GM12878 (cell line): Measurements from ENCODE around the gene VANGL2. TPM values are rescaled to one million over a fixed set of nuclear protein-coding genes. Genes with fewer than 3 reads are reported as not detected.
A peak's percentile ranks its signal among the peaks of the same experiment; 100 is the strongest.

Source experiments
- ATAC-seq: fragments of 200-7000 bp; cut with Tn5 transposase; 3 replicates; pipeline ENCODE4 v1.9.1; 2020; ENCODE audit warnings: mild to moderate bottlenecking, moderate library complexity
- BruUV-seq: library from RNA; stranded (reverse); fragments of 400-500 nt; replicated peaks from 2 replicates; lab custom pipeline; 2021; lab: Mats Ljungman, UMichigan
- CTCF ChIA-PET: fragments of 300-600 bp; sonication (Branson Sonifier 250); formaldehyde crosslinking; extraction: SDS; loops from one replicate; lab custom pipeline; 2021; ENCODE audit warnings: inconsistent platforms; lab: Yijun Ruan, JAX
- POLR2A ChIA-PET: fragments of 350-600 bp; formaldehyde crosslinking; extraction: SDS; loops from one replicate; lab custom pipeline; 2021; ENCODE audit warnings: inconsistent platforms; lab: Charles Lee
- RAD21 ChIA-PET: fragments of 300-600 bp; sonication (Branson Sonifier 250); formaldehyde crosslinking; loops from one replicate; lab custom pipeline; 2023; ENCODE audit warnings: antibody characterized with exemption; ENCODE audit not compliant: unreplicated experiment; lab: Charles Lee
- SMC1A ChIA-PET: fragments of 300-600 bp; sonication (Branson Sonifier 250); formaldehyde crosslinking; loops from one replicate; lab custom pipeline; 2023; ENCODE audit not compliant: unreplicated experiment, uncharacterized antibody; lab: Charles Lee
- DNase-seq: peaks from one replicate; pipeline ENCODE4 v3.0.0-alpha.2; 2011; ENCODE audit warnings: low read depth, low spot score
- FAIRE-seq: peaks from 3 replicates; lab custom pipeline; 2011; peaks lifted over from hg19 to GRCh38; lab: Jason Lieb, UNC
- H2AFZ ChIP-seq: 2 replicates; pipeline ENCODE4 v1.6.0; 2011; ENCODE audit warnings: low read depth, low read length, control low read depth; ENCODE audit not compliant: control insufficient read depth
- H3K27ac ChIP-seq: 2 replicates; pipeline ENCODE4 v1.5.1; 2011; ENCODE audit warnings: control low read depth; ENCODE audit not compliant: control insufficient read depth, insufficient read depth
- H3K27me3 ChIP-seq, 2 experiments: replicated peaks in 1 of 2; 2 replicates each; pipeline versions ENCODE4 v1.6.0 to v1.6.1; 2011; ENCODE audit warnings: low read length in 1 of 2; ENCODE audit not compliant: control insufficient read depth in 2 of 2, insufficient read depth in 2 of 2
- H3K36me3 ChIP-seq, 2 experiments: 2 replicates each; pipeline ENCODE4 v1.5.1; 2011; ENCODE audit warnings: low read length in 1 of 2; ENCODE audit not compliant: control insufficient read depth in 2 of 2, insufficient read depth in 2 of 2
- H3K4me1 ChIP-seq: 2 replicates; pipeline ENCODE4 v1.6.1; 2011; ENCODE audit warnings: mild to moderate bottlenecking, low read length, moderate library complexity, mixed read lengths; ENCODE audit not compliant: control insufficient read depth, insufficient read depth
- H3K4me2 ChIP-seq: 2 replicates; pipeline ENCODE4 v1.6.0; 2011; ENCODE audit warnings: control low read depth; ENCODE audit not compliant: control insufficient read depth, insufficient read depth
- H3K4me3 ChIP-seq: fragments of 200-600 bp; sonication (generic); 2 replicates; pipeline ENCODE4 v1.5.1; 2016
- H3K79me2 ChIP-seq: 2 replicates; pipeline ENCODE4 v1.6.0; 2011; ENCODE audit warnings: low read length; ENCODE audit not compliant: control insufficient read depth, insufficient read depth
- H3K9ac ChIP-seq: 2 replicates; pipeline ENCODE4 v1.8.0; 2011; ENCODE audit warnings: low read length, control low read depth, mixed read lengths; ENCODE audit not compliant: control insufficient read depth, insufficient read depth
- H3K9me3 ChIP-seq: replicated peaks from 3 replicates; pipeline ENCODE4 v1.5.1; 2011; ENCODE audit warnings: mild to moderate bottlenecking, low read length; ENCODE audit not compliant: control insufficient read depth, insufficient read depth
- H4K20me1 ChIP-seq: 2 replicates; pipeline ENCODE4 v1.6.0; 2011; ENCODE audit not compliant: control insufficient read depth, insufficient read depth
- EED ChIP-seq: sonication (generic); IDR thresholded peaks from 2 replicates; pipeline ENCODE4 v1.6.1; 2016; ENCODE audit warnings: antibody characterized with exemption, low read depth
- EGR1 ChIP-seq, 2 experiments: IDR thresholded peaks; 1 replicate in 1 of 2; 2 replicates in 1 of 2; pipeline ENCODE4 v1.6.1; 2011 to 2012; ENCODE audit warnings: low read depth in 2 of 2, low read length in 2 of 2, borderline replicate concordance in 1 of 2, mild to moderate bottlenecking in 1 of 2, moderate library complexity in 1 of 2
- ETV6 ChIP-seq, 2 experiments: fragments of 450-650 bp in 1 of 2; IDR thresholded peaks in 1 of 2; conservative IDR thresholded peaks in 1 of 2; 2 replicates each; pipeline ENCODE4 v1.6.1; 2014; ENCODE audit warnings: antibody characterized with exemption in 1 of 2, borderline replicate concordance in 1 of 2, low read depth in 1 of 2, mild to moderate bottlenecking in 1 of 2, moderate library complexity in 1 of 2
- RAD21 ChIP-seq: IDR thresholded peaks from 2 replicates; pipeline ENCODE4 v1.6.1; 2011; ENCODE audit warnings: mild to moderate bottlenecking, low read depth, low read length, moderate library complexity; ENCODE audit not compliant: insufficient read depth
- RUNX3 ChIP-seq: IDR thresholded peaks from 2 replicates; pipeline ENCODE4 v1.6.1; 2012; ENCODE audit warnings: low read length, inconsistent platforms
- SPI1 ChIP-seq: IDR thresholded peaks from 2 replicates; pipeline ENCODE4 v1.6.1; 2011; ENCODE audit warnings: low read depth, mild to moderate bottlenecking, low read length, moderate library complexity, borderline replicate concordance; ENCODE audit not compliant: insufficient read depth
- TCF12 ChIP-seq: IDR thresholded peaks from 2 replicates; pipeline ENCODE4 v1.6.1; 2011; ENCODE audit warnings: low read depth, mild to moderate bottlenecking, low read length
- WGBS: methylation state at CpG from one replicate; pipeline ENCODE4 v1.1.6; 2016; ENCODE audit warnings: low lambda C conversion rate; ENCODE audit not compliant: insufficient replicate concordance, insufficient coverage; ENCODE audit errors: missing lambda C conversion rate; 5-methylcytosine and 5-hydroxymethylcytosine counted together
- in situ Hi-C: fragments of 300-500 bp; cut with MboI; formaldehyde crosslinking; loops from 9 replicates; pipeline ENCODE4 v1.14.3; 2018; ENCODE audit warnings: mixed read lengths
- intact Hi-C: fragments of 100-400 bp; cut with micrococcal nuclease; formaldehyde crosslinking; loops from one replicate; pipeline ENCODE4 v1.14.2; 2022; ENCODE audit not compliant: unreplicated experiment
- polyA plus RNA-seq, 11 experiments: library from polyadenylated mRNA; depleted of rRNA in 4 of 11; unstranded in 6 of 11; stranded (reverse) in 5 of 11; fragments of >200 nt; fragmentation: Nextera tagmentation in 4 of 11; fragmentation: Illumina TruSeq in 1 of 11; extraction: Ambion mirVana in 4 of 11; extraction: Trizol in 1 of 11; gene quantifications; 1 replicate in 1 of 11; 2 replicates in 10 of 11; pipeline versions ENCODE4 v1.2.1 to v1.2.3, GENCODE V29; 2011 to 2016; ENCODE audit warnings: inconsistent platforms in 2 of 11, missing spikeins in 2 of 11, low read depth in 1 of 11
- total RNA-seq, 4 experiments: library from RNA; depleted of rRNA in 3 of 4; stranded (reverse); fragments of >200 nt in 3 of 4; fragmentation: Illumina TruSeq in 1 of 4; extraction: Trizol in 1 of 4; gene quantifications; 2 replicates each; pipeline versions ENCODE4 v1.2.1 to v1.2.3, GENCODE V29; 2013 to 2021
- TF ChIP-seq, protein P1 (sequence below): fragments of 450-650 bp; conservative IDR thresholded peaks from 2 replicates; pipeline ENCODE4 v1.6.1; 2017; ENCODE audit warnings: mild to moderate bottlenecking, moderate library complexity
- TF ChIP-seq, protein P2 (sequence below): fragments of 450-650 bp; IDR thresholded peaks from 2 replicates; pipeline ENCODE4 v1.6.1; 2017; ENCODE audit warnings: antibody characterized with exemption, mild to moderate bottlenecking, moderate library complexity

Gene VANGL2
- total and polyA plus RNA-seq, 10 of the 15 experiments (the other 5 are each of a cell fraction or from before 2014, with no cell fraction given) = 0.10 to 5.0 (median 0.27) TPM

DNA sequence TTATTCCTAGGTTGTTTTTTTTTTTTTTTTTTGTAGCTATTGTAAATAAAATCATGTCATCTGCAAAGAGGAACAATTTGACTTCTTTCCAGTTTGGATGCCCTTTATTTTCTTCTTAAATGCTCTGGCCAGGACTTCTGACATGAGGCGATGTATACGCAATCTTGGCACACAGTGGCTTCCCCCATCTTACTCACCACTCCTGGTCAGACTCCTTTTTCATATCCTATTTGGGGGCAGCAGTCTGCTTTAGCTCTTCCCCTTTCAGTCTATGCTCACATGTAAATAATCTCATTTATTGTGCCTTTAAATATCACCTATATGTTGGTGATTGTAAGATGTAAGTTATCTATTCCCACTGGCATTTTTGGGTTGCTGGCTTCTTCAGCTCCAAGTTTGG is 66.6 kb downstream of the VANGL2 start:
- 70% methylated on average over 2 of the region's 2 CpGs for WGBS
- RAD21 ChIA-PET = interaction anchor here (1.4 to 1.6 kb wide), 2 partner anchors 16 to 18 kb away, joined by 3 to 6 read pairs; no protein-coding TSS in a partner anchor
- Histone ChIP-seq H3K9me3 (peaks cover 2% of the 10 kb centered on the region; the same call in 2 of the 3 replicates), H3K4me1 (peaks cover 41% of the 10 kb centered on the region), H3K9ac (no peak overlapping the region), H2AFZ (peak overlapping the region; percentile 18; the same call in 1 of the 2 replicates), H3K27ac (no peak overlapping the region; the same call in 1 of the 2 replicates), H4K20me1 (no peaks in the 10 kb centered on the region), H3K36me3 (no peaks in the 10 kb centered on the region), H3K4me2 (no peak overlapping the region), H3K79me2 (no peaks in the 10 kb centered on the region), H3K27me3 (no peaks in the 10 kb centered on the region), H3K4me3 (no peak overlapping the region)
- CTCF ChIA-PET = interaction anchor here (0.7 to 2.7 kb wide), 6 partner anchors 14 to 29 kb away, joined by 3 to 7 read pairs (median 4); no protein-coding TSS in a partner anchor
- FAIRE-seq (no peak), ATAC-seq (peak; percentile 73), DNase-seq (no peak)
- BruUV-seq = no TSS peak
- 0 out of 2 replicates have a peak, but pooled peaks have one; percentile 10 for TF ChIP-seq RUNX3
- peak; percentile 45; the same call in 1 of the 2 replicates for TF ChIP-seq SPI1
- TF ChIP-seq ETV6 (conservative IDR thresholded peaks at IDR 0.05 in 1 of 2, IDR thresholded peaks at IDR 0.05 in 1 of 2; ENCODE audit: borderline replicate concordance in 1 of 2, low read depth in 1 of 2) = 0 out of 4 replicates have a peak, but pooled peaks of 1 of the 2 experiments have one; percentile 33
- TF ChIP-seq EED = peak; percentile 30; the same call in 1 of the 2 replicates
- TF ChIP-seq EGR1 (IDR thresholded peaks at IDR 0.05; ENCODE audit: borderline replicate concordance in 1 of 2, low read depth in 2 of 2, low read length in 2 of 2) = no peak
- TF ChIP-seq, protein P1, sequence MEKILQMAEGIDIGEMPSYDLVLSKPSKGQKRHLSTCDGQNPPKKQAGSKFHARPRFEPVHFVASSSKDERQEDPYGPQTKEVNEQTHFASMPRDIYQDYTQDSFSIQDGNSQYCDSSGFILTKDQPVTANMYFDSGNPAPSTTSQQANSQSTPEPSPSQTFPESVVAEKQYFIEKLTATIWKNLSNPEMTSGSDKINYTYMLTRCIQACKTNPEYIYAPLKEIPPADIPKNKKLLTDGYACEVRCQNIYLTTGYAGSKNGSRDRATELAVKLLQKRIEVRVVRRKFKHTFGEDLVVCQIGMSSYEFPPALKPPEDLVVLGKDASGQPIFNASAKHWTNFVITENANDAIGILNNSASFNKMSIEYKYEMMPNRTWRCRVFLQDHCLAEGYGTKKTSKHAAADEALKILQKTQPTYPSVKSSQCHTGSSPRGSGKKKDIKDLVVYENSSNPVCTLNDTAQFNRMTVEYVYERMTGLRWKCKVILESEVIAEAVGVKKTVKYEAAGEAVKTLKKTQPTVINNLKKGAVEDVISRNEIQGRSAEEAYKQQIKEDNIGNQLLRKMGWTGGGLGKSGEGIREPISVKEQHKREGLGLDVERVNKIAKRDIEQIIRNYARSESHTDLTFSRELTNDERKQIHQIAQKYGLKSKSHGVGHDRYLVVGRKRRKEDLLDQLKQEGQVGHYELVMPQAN = no peak
- TF ChIP-seq RAD21 = no peak
- TF ChIP-seq, protein P2, sequence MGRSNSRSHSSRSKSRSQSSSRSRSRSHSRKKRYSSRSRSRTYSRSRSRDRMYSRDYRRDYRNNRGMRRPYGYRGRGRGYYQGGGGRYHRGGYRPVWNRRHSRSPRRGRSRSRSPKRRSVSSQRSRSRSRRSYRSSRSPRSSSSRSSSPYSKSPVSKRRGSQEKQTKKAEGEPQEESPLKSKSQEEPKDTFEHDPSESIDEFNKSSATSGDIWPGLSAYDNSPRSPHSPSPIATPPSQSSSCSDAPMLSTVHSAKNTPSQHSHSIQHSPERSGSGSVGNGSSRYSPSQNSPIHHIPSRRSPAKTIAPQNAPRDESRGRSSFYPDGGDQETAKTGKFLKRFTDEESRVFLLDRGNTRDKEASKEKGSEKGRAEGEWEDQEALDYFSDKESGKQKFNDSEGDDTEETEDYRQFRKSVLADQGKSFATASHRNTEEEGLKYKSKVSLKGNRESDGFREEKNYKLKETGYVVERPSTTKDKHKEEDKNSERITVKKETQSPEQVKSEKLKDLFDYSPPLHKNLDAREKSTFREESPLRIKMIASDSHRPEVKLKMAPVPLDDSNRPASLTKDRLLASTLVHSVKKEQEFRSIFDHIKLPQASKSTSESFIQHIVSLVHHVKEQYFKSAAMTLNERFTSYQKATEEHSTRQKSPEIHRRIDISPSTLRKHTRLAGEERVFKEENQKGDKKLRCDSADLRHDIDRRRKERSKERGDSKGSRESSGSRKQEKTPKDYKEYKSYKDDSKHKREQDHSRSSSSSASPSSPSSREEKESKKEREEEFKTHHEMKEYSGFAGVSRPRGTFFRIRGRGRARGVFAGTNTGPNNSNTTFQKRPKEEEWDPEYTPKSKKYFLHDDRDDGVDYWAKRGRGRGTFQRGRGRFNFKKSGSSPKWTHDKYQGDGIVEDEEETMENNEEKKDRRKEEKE = no peak
- no peak for TF ChIP-seq TCF12
- intact Hi-C loops (no loop called here), in situ Hi-C loops (no loop called here)
- POLR2A ChIA-PET = interaction anchor here (0.6 to 2.1 kb wide), 10 partner anchors 11 to 81 kb away, joined by 3 to 10 read pairs (median 4); no protein-coding TSS in a partner anchor
- SMC1A ChIA-PET = interaction anchor here (0.8 to 2.1 kb wide), 10 partner anchors 12 to 140 kb away, joined by 3 to 10 read pairs (median 4); no protein-coding TSS in a partner anchor
